GM18499 (cell line): Measurements from ENCODE around the gene DOK4.

Experiments
- ATAC-seq: cut with Tn5 transposase; IDR thresholded peaks from one replicate; pipeline ENCODE4 v1.9.1; 2021; ENCODE audit warnings: moderate number of reproducible peaks; ENCODE audit not compliant: insufficient read depth, unreplicated experiment

Gene DOK4

DNA sequence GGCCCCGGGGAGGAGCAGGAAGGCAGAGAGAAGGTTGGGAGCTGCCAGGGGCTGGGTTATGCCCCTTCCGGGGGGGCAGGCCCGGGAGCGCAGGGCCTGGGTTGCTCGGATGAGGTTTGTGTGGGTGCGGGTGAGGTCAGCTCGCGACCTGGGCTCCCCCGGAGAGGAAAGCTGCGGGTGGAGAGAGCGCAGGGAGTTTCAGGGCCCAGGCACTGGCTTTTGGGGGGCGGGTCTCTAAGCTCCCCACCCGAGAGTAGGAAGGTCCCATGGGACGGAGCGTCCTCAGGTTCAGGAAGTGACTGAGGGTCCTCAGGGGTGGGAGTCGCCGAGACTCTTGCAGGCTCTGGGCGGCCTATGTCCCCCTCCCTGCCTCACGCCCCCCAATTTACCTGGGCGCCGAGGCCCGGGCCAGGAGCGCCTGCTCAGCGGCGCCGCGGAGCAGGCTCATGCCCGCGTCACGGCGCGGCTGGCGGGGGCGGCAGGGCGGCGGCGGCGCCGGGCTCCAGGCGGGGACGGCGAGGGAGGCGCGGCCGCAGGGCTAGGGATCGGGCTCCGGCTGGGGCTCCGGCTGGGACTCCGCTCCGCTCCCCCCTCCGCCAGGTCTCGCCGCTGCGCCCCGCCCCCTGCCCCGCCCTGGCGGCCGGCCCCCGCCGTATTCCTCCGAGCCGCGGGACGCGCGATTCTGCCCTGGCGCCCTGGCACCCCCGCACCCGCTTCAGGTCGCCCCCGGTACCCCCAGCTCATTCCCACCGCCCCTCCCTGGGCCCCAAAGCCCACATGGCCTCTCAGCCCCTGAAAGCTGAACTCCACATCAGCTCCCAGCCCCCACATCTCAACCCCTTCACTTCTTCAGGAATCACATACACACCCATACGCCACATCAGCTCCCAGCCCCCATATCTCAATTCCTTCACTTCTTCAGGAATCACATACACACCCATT lies at the start of gene DOK4:
DOK4 (minus strand) TSS at position 578 of the 942 bp plus-strand sequence. CDS start 6,986 bp downstream, outside the sequence.
- no peak for ATAC-seq

GRCh38 chr16:57535680-57536305 lies 49.5 kb upstream of the DOK4 start:
- no peak for ATAC-seq

DNA sequence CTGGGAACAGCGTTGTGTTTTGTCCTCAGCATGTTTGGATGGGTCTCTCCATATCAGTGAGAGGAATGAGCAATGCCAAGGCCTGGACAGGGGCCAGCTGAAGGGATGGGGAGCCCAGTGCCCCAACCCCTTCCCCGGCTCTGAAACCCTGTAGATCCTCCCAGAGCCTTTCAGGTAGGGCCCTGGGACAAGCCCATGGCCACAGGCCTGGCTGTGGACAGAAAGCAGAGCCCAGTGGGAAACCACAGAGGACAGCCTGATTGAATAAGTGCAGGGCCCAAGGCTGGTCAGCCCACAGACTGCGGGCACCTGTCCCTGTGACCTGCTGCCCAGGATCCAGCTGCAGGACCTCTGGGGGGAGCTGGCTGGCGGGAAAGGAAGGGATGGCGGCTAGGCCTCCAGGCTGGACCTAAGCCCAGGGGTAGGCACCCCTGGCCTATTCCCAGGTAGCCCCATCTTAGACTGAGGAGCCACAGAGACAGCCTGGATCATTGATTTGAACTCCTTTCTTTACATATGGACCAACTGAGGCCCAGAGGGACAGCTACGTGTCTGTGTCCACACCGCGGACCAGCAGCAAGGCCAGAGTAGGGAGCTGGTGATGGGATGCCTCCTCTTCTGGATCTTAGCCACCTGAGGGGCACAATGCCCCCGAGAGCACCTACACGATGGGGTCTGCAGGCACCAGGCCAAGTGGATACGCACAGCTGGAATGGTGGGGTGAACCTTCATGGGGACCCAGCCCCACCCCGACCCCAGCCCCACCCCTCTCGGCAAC lies 48.8 kb upstream of the DOK4 start:
- ATAC-seq, result no peak

GRCh38 chr16:57534337-57534880 lies 48.1 kb upstream of the DOK4 start:
- ATAC-seq, result no peak

GRCh38 chr16:57533431-57534336 lies 47.4 kb upstream of the DOK4 start:
- ATAC-seq, result no peak

DNA sequence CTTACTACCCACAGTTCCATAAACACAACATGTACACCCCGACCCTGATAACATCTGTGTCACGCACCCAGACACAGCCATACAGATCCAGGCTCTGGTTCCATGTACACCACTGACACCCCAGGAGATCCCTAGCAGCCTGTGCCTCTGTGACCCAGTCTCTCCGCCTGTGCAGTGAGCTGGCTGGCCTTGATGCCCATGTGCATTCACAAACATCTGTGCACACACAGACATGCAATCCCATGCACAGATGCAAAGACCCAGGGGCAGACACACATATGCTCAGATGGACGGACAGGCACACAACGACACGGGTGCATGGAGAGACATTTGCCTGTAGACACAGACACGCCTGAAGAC lies 46.0 kb upstream of the DOK4 start:
- ATAC-seq, result no peak

GRCh38 chr16:57531635-57532265 lies 45.5 kb upstream of the DOK4 start:
- no peak for ATAC-seq

DNA sequence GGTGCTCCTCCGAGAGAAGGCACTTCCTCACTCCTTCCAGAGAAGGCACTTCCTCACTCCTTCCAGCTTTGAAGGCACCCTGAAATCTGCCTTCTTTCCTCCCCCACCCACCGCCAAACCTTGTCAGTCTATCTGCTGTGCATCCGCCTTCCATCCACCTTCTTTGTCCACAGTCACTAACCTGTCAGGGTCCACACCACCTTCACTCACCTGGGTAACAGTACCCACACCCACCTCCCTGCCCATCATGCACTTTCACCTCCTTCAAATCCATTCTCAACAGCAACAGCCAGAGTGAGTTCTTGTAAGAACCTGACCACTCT lies 44.9 kb upstream of the DOK4 start:
- ATAC-seq, result no peak

- no peak for ATAC-seq
These were observed 44.4 kb upstream of the DOK4 start for GRCh38 chr16:57530522-57531252.

GRCh38 chr16:57530104-57530521 lies 43.8 kb upstream of the DOK4 start:
- ATAC-seq, result peak; percentile 77

- ATAC-seq, result no peak
These were observed 43.3 kb upstream of the DOK4 start for GRCh38 chr16:57529391-57530103.

DNA sequence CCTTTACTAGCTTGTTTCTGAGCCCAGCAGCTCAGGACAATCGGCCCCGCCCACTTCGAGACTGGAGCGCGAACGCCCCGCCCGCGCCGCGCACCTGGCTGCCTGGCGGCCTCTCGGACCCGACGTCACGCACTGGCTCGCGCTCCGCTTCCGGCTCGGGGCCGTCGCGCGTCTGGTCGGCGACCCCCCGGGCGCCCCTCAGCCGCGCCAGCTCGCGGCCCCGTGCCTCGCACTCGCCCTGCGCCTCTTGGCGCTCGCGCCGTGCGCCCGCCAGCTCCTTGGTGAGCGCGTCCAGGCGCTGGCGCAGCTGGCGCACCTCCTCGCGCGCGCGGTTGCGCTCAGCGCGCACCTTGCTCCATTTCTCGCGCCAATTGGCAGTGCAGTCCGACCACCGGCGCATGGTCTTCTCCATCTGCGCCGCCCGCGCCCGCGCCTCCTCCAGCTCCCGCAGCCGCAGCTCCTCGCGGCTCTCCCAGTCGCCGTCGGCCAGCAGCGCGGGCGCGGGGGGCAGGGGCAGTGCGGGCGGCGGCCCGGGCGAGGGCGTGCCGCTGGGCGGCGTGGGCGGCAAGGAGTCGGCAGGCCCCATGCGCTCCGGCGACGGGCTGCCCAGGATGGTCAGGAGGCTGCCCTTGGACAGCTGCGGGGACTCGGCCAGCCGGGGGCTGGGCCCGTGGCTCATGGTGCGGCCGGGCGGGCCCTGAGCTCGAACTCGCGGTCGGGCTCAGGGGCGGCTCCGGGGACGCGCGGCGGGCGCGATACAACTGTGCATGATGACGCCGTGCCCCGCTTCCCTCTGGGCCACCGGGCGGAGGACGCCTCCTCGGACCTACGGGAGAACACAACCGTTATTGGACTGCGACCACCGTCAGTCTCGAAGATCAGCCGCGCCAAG lies 42.5 kb upstream of the DOK4 start:
- no peak for ATAC-seq

DNA sequence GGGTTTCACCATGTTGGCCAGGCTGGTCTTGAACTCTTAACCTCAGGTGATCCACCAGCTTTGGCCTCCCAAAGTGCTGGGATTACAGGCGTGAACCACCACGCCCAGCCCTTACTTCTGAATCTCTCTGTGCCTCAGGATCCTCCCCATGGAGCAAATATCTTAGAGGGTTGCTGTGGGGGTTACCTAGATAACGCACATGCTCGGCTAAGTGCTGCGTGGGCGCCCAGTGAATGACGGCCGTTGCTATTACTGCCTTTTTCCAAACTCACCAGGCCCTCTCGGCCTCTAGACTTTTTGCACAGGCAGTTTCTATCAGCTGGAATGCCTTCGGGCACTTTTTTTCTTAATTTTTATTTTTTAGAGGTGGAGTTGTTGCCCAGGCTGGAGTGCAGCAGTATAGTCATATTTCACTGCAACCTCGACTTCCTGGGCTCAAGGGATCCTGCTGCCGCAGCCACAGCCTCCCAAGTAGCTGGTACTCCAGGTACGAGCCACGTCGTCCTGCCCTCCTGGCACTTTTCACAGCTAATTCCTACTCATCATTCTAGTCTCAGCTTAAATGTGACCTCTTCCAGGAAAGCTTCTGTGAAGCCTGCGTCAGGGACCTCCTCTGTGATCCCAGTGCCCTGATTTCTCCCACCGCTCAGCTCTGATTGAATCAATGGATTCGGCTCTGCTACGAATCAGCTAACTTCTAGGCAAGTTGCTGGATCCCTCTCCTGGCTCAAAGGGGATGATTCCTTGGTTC lies 41.5 kb upstream of the DOK4 start:
- no peak for ATAC-seq

DNA sequence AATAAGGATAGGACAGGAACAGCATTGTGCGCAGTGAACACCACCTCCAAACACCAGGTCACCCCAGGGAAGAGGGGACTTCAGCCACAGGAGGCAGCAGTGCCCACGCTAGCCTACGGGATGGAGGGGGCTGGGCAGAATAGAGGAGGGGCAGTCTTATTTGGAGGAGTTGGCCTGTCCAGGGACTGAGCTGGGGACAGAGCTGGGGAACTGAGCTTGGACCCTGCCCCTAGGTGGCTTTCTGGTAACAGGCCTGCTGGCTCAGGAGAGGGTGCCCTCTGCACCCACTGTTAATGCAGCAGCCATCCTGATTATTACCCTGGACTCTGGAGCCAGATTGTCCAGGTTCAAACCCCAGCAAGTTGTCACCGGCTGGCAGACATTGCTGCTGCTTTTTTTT lies 40.7 kb upstream of the DOK4 start:
- no peak for ATAC-seq

- ATAC-seq, result no peak
These were observed 40.2 kb upstream of the DOK4 start for GRCh38 chr16:57526498-57526897.

GRCh38 chr16:57525761-57526160 lies 39.5 kb upstream of the DOK4 start:
- ATAC-seq, result no peak
